NCI-H69 (cell line): ENCODE results near the gene CDH13.
A peak's percentile ranks its signal among the peaks of the same experiment; 100 is the strongest.

Source experiments
- DNase-seq: peaks from one replicate; lab custom pipeline; 2025; lab: John Stamatoyannopoulos, UW

CDH13 gene

GRCh38 chr16:83054283-83054682, 427.5 kb downstream of the CDH13 start:
- no peak for DNase-seq

- no peak for DNase-seq
Observed at GRCh38 chr16:83058376-83058775, 431.6 kb downstream of the CDH13 start.

- no peak for DNase-seq
Observed at GRCh38 chr16:83059237-83059636, 432.5 kb downstream of the CDH13 start.

- DNase-seq = no peak
Observed at GRCh38 chr16:83066011-83066410, 439.2 kb downstream of the CDH13 start.

GRCh38 chr16:83066881-83067280, 440.1 kb downstream of the CDH13 start:
- no peak for DNase-seq

- DNase-seq = peak; percentile 19
Observed at GRCh38 chr16:83068686-83069085, 441.9 kb downstream of the CDH13 start.

GRCh38 chr16:83070416-83071209, 443.8 kb downstream of the CDH13 start:
- DNase-seq = no peak

- no peak for DNase-seq
Observed at GRCh38 chr16:83075956-83076355, 449.2 kb downstream of the CDH13 start.

GRCh38 chr16:83083361-83083760, 456.6 kb downstream of the CDH13 start:
- no peak for DNase-seq

GRCh38 chr16:83085660-83086059, 458.9 kb downstream of the CDH13 start:
- peak; percentile 32 for DNase-seq

- DNase-seq = no peak
Observed at GRCh38 chr16:83095941-83096692, 469.3 kb downstream of the CDH13 start.

GRCh38 chr16:83098536-83098935, 471.8 kb downstream of the CDH13 start:
- DNase-seq = no peak

GRCh38 chr16:83100679-83101078, 473.9 kb downstream of the CDH13 start:
- DNase-seq = no peak

- DNase-seq = no peak
Observed at GRCh38 chr16:83102336-83102735, 475.6 kb downstream of the CDH13 start.

- DNase-seq = no peak
Observed at GRCh38 chr16:83105279-83106077, 478.7 kb downstream of the CDH13 start.

- DNase-seq = no peak
Observed at GRCh38 chr16:83109490-83110125, 482.8 kb downstream of the CDH13 start.

GRCh38 chr16:83110269-83110668, 483.5 kb downstream of the CDH13 start:
- DNase-seq = no peak

- peak; percentile 20 for DNase-seq
Observed at GRCh38 chr16:83113317-83113716, 486.5 kb downstream of the CDH13 start.

GRCh38 chr16:83113811-83114210, 487.0 kb downstream of the CDH13 start:
- DNase-seq = no peak

- no peak for DNase-seq
Observed at GRCh38 chr16:83115491-83116232, 488.9 kb downstream of the CDH13 start.

- peak; percentile 7 for DNase-seq
Observed at GRCh38 chr16:83116274-83116892, 489.6 kb downstream of the CDH13 start.
